Measurements from ENCODE around the gene ANGPTL4.

Gene ANGPTL4

GRCh38 chr19:8388612-8388958, 24.6 kb downstream of the ANGPTL4 start:
- Histone ChIP-seq H3K9me3 (ENCODE audit: insufficient read depth, low read depth, low read length) (peaks cover 4% of the 10 kb centered on the region), H4K12ac (ENCODE audit: low read depth, low read length) (no peak overlapping the region), H3K4ac (ENCODE audit: low read depth, low read length) (no peak overlapping the region), H2AFZ (ENCODE audit: insufficient read depth, low read length, poor library complexity) (no peak overlapping the region), H3K18ac (ENCODE audit: low read length) (no peak overlapping the region), H2AK5ac (ENCODE audit: low read length) (no peak overlapping the region), H4K8ac (ENCODE audit: low read depth, low read length) (no peak overlapping the region), H2BK5ac (ENCODE audit: low read depth, low read length, poor library complexity) (no peak overlapping the region), H3K36me3 (ENCODE audit: control insufficient read depth in 1 of 2, insufficient read depth in 2 of 2, low read length in 2 of 2) (peaks cover 0 to 1% of the 10 kb centered on the region in 2 experiments), H3K14ac (ENCODE audit: low read length) (no peak overlapping the region), H4K91ac (ENCODE audit: low read depth, low read length) (no peak overlapping the region), H3K4me3 (ENCODE audit: low read depth, low read length) (no peak overlapping the region), H2BK12ac (ENCODE audit: low read length) (no peak overlapping the region), H3K79me1 (ENCODE audit: low read length) (peaks cover 9% of the 10 kb centered on the region), H3K4me2 (ENCODE audit: low read length) (no peak overlapping the region), H3K9ac (ENCODE audit: low read length) (no peak overlapping the region), H3K23ac (ENCODE audit: low read length) (no peak overlapping the region), H3K27ac (ENCODE audit: low read depth, low read length) (no peak overlapping the region), H3K79me2 (ENCODE audit: control insufficient read depth, insufficient read depth, low read length, poor library complexity) (peaks cover 14% of the 10 kb centered on the region), H2BK120ac (ENCODE audit: insufficient read depth, low read length, poor library complexity) (no peak overlapping the region), H3K4me1 (ENCODE audit: control insufficient read depth in 1 of 2, insufficient read depth in 2 of 2, low read length in 2 of 2) (peaks cover 10% of the 10 kb centered on the region in 2 experiments), H3K27me3 (ENCODE audit: insufficient read depth, low read length) (no peaks in the 10 kb centered on the region)
- no peak for DNase-seq
- no CpG with 5 or more reads among the region's 2 CpGs for whole genome bisulfite sequencing (ENCODE audit: extremely low coverage, insufficient coverage, insufficient read length)

DNA sequence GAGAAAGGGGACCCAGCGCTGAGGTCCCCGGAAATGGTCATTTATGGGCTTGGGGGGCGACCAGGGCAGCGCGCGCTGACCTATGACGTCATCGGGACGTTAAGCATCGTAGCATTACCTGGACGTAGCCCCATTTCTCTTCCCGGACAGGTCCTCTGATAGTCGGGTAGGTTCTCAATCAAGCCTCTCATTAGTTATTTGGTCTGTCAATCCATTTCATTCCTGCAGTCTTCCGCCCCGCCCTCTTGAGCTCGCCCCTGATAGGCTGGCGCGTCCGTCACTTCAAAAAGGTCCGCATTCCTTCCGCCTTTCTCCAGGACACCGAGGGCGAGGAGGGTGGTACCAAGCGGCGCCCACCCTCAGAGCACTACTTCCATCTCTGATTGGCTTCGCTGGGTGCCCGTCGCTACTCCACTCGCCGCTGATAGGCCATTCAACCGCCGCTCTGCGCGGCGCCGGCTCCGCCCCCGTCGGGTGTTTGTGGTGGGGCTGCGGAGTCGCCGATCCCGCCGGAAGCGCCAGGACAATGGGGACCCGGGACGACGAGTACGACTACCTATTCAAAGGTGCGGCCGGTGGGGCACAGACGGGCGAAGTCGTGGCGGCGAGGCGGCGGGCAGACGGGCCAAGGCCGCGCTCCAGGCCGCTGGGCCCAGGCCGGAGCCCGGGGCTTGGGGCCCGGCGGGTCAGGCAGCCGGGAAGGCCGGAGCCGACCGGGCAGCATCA, 26.1 kb downstream of the ANGPTL4 start, which contains the start of gene RAB11B:
Gene RAB11B, plus strand, starts transcription at position 470 of the 726 bp plus-strand sequence. Its CDS starts 57 bp downstream, at position 527.
- Histone ChIP-seq H4K12ac (ENCODE audit: low read depth, low read length) (peak within 1 kb of the TSS; percentile 100), H3K4me1 (ENCODE audit: control insufficient read depth in 1 of 2, insufficient read depth in 2 of 2, low read length in 2 of 2) (peaks cover 10 to 14% of the 10 kb centered on the region in 2 experiments), H3K36me3 (ENCODE audit: control insufficient read depth in 1 of 2, insufficient read depth in 2 of 2, low read length in 2 of 2) (peaks cover 0 to 1% of the 10 kb centered on the region in 2 experiments), H3K79me2 (ENCODE audit: control insufficient read depth, insufficient read depth, low read length, poor library complexity) (peaks cover 14% of the 10 kb centered on the region), H4K8ac (ENCODE audit: low read depth, low read length) (peak within 1 kb of the TSS; percentile 100), H2BK12ac (ENCODE audit: low read length) (no peak within 1 kb of the TSS), H3K27me3 (ENCODE audit: insufficient read depth, low read length) (no peaks in the 10 kb centered on the region), H3K23ac (ENCODE audit: low read length) (no peak within 1 kb of the TSS), H3K14ac (ENCODE audit: low read length) (peak within 1 kb of the TSS; percentile 100), H3K4me3 (ENCODE audit: low read depth, low read length) (peak within 1 kb of the TSS; percentile 95), H3K79me1 (ENCODE audit: low read length) (peaks cover 9% of the 10 kb centered on the region), H3K9ac (ENCODE audit: low read length) (peak within 1 kb of the TSS; percentile 99), H2AK5ac (ENCODE audit: low read length) (peak within 1 kb of the TSS; percentile 99), H3K27ac (ENCODE audit: low read depth, low read length) (peak within 1 kb of the TSS; percentile 100), H2BK5ac (ENCODE audit: low read depth, low read length, poor library complexity) (peak within 1 kb of the TSS; percentile 100), H3K4me2 (ENCODE audit: low read length) (peak within 1 kb of the TSS; percentile 59), H3K9me3 (ENCODE audit: insufficient read depth, low read depth, low read length) (peaks cover 4% of the 10 kb centered on the region), H3K18ac (ENCODE audit: low read length) (peak within 1 kb of the TSS; percentile 99), H2AFZ (ENCODE audit: insufficient read depth, low read length, poor library complexity) (peak within 1 kb of the TSS; percentile 96), H3K4ac (ENCODE audit: low read depth, low read length) (peak within 1 kb of the TSS; percentile 99), H4K91ac (ENCODE audit: low read depth, low read length) (peak within 1 kb of the TSS; percentile 100), H2BK120ac (ENCODE audit: insufficient read depth, low read length, poor library complexity) (peak within 1 kb of the TSS; percentile 99)
- WGBS (ENCODE audit: extremely low coverage, insufficient coverage, insufficient read length), result no CpG with 5 or more reads among the region's 70 CpGs
- DNase-seq, result peak; percentile 99 to 100

DNA sequence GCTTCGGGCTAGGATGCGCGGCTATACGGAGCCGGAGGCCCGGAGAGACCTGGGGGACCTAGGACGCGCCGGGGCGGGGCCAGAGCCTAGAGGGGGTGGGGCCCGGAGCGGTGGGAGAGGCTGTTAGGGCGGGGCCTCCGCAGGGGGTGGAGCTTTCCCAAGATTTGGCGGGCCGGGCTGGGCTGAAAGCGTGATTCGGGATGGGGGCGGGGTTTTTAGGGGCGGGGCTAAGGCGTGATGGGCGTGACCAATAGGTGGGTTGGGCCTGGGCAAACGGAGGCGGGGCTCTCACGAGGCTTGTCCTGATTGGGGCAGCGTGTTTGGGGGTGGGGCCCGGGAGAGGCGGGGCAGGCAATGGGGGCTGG, 26.6 kb downstream of the ANGPTL4 start:
- Histone ChIP-seq H3K4ac (ENCODE audit: low read depth, low read length) (peak overlapping the region; percentile 99), H4K12ac (ENCODE audit: low read depth, low read length) (peak overlapping the region; percentile 100), H3K4me1 (ENCODE audit: control insufficient read depth in 1 of 2, insufficient read depth in 2 of 2, low read length in 2 of 2) (peaks cover 10 to 14% of the 10 kb centered on the region in 2 experiments), H4K91ac (ENCODE audit: low read depth, low read length) (peak overlapping the region; percentile 100), H3K9ac (ENCODE audit: low read length) (peak overlapping the region; percentile 99), H3K79me2 (ENCODE audit: control insufficient read depth, insufficient read depth, low read length, poor library complexity) (peaks cover 15% of the 10 kb centered on the region), H3K27ac (ENCODE audit: low read depth, low read length) (peak overlapping the region; percentile 100), H3K14ac (ENCODE audit: low read length) (peak overlapping the region; percentile 100), H3K79me1 (ENCODE audit: low read length) (peaks cover 9% of the 10 kb centered on the region), H4K8ac (ENCODE audit: low read depth, low read length) (peak overlapping the region; percentile 100), H3K27me3 (ENCODE audit: insufficient read depth, low read length) (no peaks in the 10 kb centered on the region), H3K18ac (ENCODE audit: low read length) (peak overlapping the region; percentile 99), H2AFZ (ENCODE audit: insufficient read depth, low read length, poor library complexity) (peak overlapping the region; percentile 96), H3K4me3 (ENCODE audit: low read depth, low read length) (peak overlapping the region; percentile 95), H2AK5ac (ENCODE audit: low read length) (peak overlapping the region; percentile 99), H3K23ac (ENCODE audit: low read length) (no peak overlapping the region), H3K4me2 (ENCODE audit: low read length) (peak overlapping the region; percentile 46), H3K36me3 (ENCODE audit: control insufficient read depth in 1 of 2, insufficient read depth in 2 of 2, low read length in 2 of 2) (peaks cover 0 to 1% of the 10 kb centered on the region in 2 experiments), H2BK5ac (ENCODE audit: low read depth, low read length, poor library complexity) (peak overlapping the region; percentile 100), H2BK12ac (ENCODE audit: low read length) (no peak overlapping the region), H2BK120ac (ENCODE audit: insufficient read depth, low read length, poor library complexity) (peak overlapping the region; percentile 99), H3K9me3 (ENCODE audit: insufficient read depth, low read depth, low read length) (peaks cover 4% of the 10 kb centered on the region)
- no CpG with 5 or more reads among the region's 28 CpGs for WGBS (ENCODE audit: extremely low coverage, insufficient coverage, insufficient read length)
- peak; percentile 94 to 95 for DNase-seq

GRCh38 chr19:8391198-8392016, 27.5 kb downstream of the ANGPTL4 start:
- Histone ChIP-seq H3K27me3 (ENCODE audit: insufficient read depth, low read length) (no peaks in the 10 kb centered on the region), H3K14ac (ENCODE audit: low read length) (no peak overlapping the region), H2BK120ac (ENCODE audit: insufficient read depth, low read length, poor library complexity) (no peak overlapping the region), H3K9me3 (ENCODE audit: insufficient read depth, low read depth, low read length) (peaks cover 2% of the 10 kb centered on the region), H3K79me1 (ENCODE audit: low read length) (peaks cover 6% of the 10 kb centered on the region), H3K9ac (ENCODE audit: low read length) (no peak overlapping the region), H3K23ac (ENCODE audit: low read length) (no peak overlapping the region), H2BK12ac (ENCODE audit: low read length) (no peak overlapping the region), H3K4me1 (ENCODE audit: control insufficient read depth in 1 of 2, insufficient read depth in 2 of 2, low read length in 2 of 2) (peaks cover 7 to 9% of the 10 kb centered on the region in 2 experiments), H4K91ac (ENCODE audit: low read depth, low read length) (no peak overlapping the region), H2AFZ (ENCODE audit: insufficient read depth, low read length, poor library complexity) (no peak overlapping the region), H3K4me2 (ENCODE audit: low read length) (peak overlapping the region; percentile 46), H3K4me3 (ENCODE audit: low read depth, low read length) (peak overlapping the region; percentile 16), H3K36me3 (ENCODE audit: control insufficient read depth in 1 of 2, insufficient read depth in 2 of 2, low read length in 2 of 2) (no peaks in the 10 kb centered on the region), H3K18ac (ENCODE audit: low read length) (no peak overlapping the region), H2AK5ac (ENCODE audit: low read length) (no peak overlapping the region), H4K8ac (ENCODE audit: low read depth, low read length) (no peak overlapping the region), H2BK5ac (ENCODE audit: low read depth, low read length, poor library complexity) (no peak overlapping the region), H3K4ac (ENCODE audit: low read depth, low read length) (peak overlapping the region; percentile 22), H3K27ac (ENCODE audit: low read depth, low read length) (no peak overlapping the region), H4K12ac (ENCODE audit: low read depth, low read length) (no peak overlapping the region), H3K79me2 (ENCODE audit: control insufficient read depth, insufficient read depth, low read length, poor library complexity) (peaks cover 16% of the 10 kb centered on the region)
- no peak for DNase-seq
- WGBS (ENCODE audit: extremely low coverage, insufficient coverage, insufficient read length), result no CpG with 5 or more reads among the region's 23 CpGs

Measured in trophoblast cell (in vitro differentiated cells and primary cell).